NCI-H2171 (cell line): ENCODE results near the gene PHF5A.
"Not testable (repeated sequence)": the region's sequence is repeated elsewhere in the genome, so short reads cannot be mapped to it uniquely, and the experiment has no call there.

Experiments
- DNase-seq: peaks from one replicate; lab custom pipeline; 2025; lab: John Stamatoyannopoulos, UW

PHF5A gene

DNA sequence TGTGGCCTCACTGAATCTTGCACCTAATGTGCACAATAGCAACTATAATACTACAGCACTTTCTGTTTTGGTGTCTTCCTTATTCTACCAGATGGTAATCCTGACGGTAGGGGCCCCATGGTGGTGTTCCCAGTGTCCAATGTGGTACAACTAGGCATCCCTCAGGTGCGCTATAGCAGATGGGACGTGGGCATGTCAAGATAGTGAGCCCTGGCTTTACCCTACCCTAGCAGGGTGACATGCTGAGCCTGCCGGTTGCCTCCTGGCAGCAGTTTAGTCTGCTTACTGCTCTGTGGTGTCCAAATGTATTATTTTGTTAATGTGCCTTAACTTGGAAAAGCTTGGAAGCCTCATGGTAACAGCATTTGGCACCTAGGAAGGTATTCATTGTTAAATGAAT lies 19.6 kb upstream of the PHF5A start:
- DNase-seq = peak; percentile 43

DNA sequence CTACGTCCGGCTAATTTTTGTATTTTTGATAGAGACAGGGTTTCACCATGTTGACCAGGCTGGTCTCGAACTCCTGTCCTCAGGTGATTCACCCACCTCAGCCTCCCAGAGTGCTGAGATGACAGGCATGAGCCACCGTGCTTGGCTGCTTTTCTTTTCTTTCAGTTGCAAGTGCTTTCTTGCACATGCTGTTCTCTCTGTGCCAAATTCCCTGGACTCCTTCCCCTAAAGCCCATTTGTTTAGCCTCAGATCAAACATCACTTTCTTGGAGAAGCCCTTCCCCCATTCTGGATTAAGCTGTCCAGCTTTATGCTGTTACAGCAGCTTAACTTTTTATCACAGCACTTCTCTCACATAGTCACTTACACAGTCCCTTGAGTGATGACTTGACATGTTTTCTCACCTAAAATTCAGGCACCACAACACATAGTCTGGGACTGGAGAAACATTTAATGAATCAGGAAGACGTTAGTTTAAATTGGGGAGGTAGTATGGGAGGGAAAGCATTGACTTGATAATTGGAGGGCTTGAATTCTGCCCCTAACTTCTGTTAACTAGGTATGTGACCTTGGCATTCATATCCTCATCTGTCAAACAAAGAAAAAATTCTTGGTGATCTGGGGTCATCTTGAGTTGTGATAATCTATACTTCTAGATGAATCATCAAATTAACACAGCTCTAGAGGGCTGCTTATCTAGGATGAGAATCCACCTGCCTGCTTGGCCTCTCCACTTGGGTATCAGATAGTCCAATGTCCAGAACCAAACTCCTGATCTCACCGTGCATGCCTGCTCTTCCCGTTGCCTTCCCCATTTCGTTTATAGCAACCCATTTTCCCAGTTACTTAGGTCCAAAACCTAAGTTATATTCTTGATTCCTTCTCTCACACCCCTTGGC lies 18.8 kb upstream of the PHF5A start:
- no peak for DNase-seq

DNA sequence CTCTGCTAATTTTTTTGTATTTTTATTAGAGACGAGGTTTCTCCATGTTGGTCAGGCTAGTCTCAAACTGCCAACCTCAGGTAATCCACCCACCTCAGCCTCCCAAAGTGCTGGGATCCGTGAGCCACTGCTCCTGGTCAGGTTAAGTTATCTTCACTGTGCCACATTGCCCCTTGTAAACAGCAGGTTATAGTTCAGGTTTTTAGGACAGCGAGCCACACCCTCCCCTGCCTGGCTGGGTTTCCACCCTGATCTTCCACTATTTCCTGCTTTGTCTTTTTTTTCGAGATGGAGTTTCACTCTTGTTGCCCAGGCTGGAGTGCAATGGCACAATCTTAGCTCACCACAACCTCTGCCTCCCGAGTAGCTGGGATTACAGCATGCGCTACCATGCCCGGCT lies 16.5 kb upstream of the PHF5A start:
- no peak for DNase-seq

GRCh38 chr22:41482319-41482935 lies 13.9 kb upstream of the PHF5A start:
- DNase-seq = no peak

GRCh38 chr22:41481925-41482318 lies 13.4 kb upstream of the PHF5A start:
- DNase-seq = no peak

DNA sequence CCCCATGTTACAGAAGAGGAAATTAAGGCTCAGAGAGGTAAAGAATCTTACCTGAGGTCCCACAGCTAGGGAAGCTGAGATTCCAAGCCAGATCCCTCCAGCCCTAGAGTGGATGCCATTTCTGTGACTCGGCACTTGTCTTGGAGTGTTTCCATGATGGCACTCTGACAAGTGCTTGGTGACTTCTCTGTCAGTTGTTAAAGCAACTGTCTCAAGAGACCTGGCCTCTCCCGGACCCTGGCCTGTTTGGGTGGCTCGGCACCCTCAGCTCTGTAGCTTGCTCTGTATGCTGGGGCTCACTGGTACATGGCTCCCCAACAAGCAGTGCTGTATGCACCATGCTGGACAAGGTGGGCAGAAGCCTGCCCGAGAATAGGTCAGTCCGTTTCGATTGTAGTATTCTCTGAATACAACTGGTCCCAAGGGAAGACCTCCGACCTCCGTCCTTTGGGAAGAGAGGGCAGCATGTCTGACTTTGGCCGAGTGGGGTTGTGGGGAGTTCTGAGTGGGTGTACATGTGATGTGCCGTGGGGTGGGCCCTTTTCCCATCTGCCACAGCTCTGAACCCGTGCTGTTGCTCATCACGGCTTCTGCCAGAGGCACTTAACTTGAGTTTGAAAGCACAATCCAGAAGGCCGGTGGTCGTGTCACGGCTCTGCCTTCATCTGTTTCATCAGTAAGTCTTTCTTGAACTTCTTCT lies 12.8 kb upstream of the PHF5A start:
- DNase-seq = no peak

DNA sequence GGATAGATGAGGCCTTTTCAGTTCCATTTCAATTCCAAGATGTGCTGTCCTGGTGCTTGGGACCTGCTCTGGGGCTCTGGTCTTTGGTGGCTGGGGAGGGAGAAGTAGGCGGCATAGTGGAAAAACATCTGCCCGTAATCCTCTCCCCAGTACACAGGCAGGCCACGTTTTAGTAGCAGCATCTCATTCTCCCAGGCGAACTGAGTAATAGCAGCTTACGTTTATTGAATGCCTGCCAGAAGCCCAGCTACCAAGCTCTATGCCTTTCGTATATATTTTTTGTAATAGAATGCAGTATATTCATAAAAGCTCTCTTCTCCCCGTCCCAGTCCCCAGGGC lies 11.9 kb upstream of the PHF5A start:
- DNase-seq = no peak

DNA sequence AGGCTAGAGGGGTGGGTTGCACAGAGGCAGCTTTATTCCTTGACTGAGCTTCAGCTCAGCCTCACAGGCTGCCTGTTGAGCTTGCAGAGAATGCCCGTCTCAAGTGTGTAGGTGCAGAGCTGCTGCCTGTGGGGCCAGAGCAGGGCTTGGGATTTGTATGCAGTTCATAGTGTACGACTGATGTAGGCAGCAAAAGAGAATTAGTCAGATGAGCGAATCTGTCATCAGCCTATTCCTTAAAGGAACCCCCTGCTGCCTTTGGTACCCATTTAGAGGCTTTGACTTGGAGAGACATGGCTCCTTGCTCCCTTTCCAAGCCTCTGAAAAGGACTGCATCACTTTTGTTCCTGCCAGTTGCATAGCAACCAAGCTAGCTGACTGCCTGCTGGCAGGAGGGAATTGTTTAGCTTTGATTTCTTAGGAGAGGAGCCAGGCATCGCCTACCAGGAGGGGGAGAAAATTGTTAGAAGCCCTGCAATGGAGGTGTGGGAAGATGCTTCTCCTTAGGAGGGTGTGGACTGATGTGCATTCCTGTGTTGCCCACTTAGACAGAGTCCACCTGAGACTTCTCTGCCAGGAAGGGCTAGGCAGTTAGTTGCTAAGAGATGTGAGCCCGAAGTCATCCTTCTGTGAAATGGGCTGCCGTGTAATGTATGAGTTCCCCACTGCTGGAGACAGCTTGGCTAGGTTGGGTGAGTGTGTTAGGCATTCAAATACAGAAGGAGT lies 11.3 kb upstream of the PHF5A start:
- peak; percentile 33 for DNase-seq

DNA sequence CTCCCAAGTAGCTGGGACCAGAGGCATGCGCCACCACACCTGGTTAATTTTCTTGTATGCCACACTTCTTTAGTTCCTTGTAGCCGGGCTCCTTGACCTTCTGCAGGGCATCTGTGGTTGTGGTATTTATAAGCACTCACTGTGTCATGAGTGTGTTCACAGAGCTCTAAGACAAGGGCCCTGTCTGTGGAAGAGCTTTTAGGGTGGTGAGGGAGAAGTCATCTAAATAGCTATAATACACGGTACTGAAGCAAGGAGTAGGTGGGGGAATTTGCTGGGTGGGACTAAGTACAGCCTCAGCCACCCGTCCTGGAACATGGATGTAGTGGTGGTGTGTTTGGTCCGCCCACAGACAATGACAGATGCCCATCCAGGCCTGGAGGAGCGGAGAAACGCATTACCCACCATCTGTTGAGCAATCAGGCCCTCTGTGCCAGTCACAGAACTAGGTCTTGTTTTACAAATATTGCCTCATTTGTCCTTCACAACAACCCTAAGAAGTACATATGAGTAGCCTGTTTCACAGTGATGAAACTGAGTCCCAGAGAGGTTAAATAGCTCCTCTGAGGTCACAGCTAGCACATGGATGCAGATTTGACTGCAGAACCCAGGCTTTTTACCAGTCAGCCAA lies 10.5 kb upstream of the PHF5A start:
- DNase-seq = peak; percentile 74

GRCh38 chr22:41478473-41478872 lies 10.0 kb upstream of the PHF5A start:
- DNase-seq = no peak

GRCh38 chr22:41474872-41475451 lies 6.5 kb upstream of the PHF5A start:
- no peak for DNase-seq

- no peak for DNase-seq
Observed at GRCh38 chr22:41471568-41471967, 3.1 kb upstream of the PHF5A start.

DNA sequence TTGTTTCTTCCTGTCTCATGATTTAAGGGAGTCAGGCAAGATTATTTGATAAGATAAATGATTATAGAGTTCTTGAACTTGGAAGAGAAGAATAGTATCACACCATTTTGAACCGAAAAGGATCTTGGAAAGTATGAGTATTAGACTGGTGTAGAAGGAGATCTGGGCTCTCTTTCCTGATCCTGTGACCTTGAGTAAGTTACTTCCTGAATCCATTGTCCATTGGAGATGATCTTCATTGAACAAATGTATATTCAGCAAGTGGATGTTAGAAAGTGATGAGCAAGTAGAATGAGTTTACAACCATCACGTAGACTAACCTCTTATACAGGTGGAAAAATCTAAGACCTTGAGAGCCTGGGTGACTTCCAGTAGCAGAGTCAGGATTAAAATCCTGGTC lies 2.4 kb upstream of the PHF5A start:
- no peak for DNase-seq

- DNase-seq = no peak
Observed at GRCh38 chr22:41469218-41469851, 843 bp upstream of the PHF5A start.

GRCh38 chr22:41461901-41462300 lies 6.6 kb downstream of the PHF5A start:
- no peak for DNase-seq

DNA sequence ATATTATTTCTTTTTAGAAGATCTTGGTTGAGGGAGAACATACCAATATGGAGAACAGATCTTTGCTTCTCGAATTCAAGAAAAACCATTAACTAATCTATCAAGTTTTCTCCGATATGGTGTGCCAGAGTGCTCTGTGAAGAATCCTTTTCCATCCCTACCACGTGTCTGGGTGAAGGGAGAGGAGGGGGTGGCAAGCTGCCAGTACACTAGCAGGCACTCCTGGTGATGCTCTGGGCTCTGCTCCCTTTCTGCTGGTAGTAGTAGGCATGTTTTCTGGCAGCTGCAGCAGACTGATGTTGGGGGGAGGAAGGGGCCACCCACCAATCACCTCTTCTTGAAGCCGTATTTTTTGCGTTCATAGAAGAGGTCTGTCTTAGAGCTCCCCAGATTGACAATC lies 8.4 kb downstream of the PHF5A start:
- not testable (repeated sequence) for DNase-seq

DNA sequence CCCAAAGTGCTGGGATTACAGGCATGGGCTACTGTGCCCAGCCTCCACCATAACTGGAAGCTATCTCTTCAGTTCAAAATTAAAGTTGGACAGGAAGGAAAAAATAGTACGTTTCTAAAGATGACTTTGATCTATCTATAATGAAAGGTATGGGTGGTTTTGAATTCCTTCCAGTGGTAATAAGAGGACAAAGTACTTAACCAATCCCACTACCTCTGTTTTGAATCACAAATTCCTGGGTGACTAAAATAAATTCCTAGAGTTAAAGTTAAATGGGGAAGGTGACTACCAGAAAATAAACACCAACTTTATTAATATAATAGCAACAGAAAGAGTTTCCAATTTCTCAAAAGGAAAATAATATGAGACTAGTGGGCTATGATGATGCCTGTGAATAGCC lies 9.1 kb downstream of the PHF5A start:
- no peak for DNase-seq

DNA sequence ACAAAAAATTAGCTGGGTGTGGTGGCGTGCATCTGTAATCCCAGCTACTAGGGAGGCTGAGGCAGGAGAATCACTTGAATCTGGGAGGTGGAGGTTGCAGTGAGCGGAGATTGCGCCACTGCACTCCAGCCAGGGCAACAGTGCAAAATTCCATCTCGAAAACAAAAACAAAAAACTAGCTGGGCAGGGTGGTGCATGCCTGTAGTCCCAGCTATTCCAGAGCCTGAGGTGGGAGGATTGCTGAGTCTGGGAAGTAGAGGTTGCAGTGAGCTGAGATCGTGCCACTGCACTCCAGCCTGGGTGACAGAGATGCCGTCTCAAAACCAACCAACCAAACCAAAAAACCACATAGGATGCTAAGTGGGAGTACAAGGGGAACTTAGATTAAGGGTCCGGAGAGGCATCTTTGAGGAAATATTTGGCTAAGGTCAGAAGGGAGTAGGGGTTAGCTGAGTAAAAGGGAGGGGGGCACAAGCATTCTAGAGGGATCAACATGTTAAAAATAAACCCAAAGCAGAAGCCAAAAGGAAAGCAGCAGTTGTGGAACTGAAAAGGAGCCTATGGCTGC lies 10.2 kb downstream of the PHF5A start:
- no peak for DNase-seq

GRCh38 chr22:41448189-41448808 lies 20.2 kb downstream of the PHF5A start:
- peak; percentile 98 for DNase-seq
